Prostate gland (tissue), 2 donors: ENCODE measurements around the gene STK10. TPM values are rescaled to one million over a fixed set of nuclear protein-coding genes. Genes with fewer than 3 reads are reported as not detected.

Source experiments
- DNase-seq: peaks from one replicate; pipeline ENCODE4 v3.0.0-alpha.2; 2019; ENCODE audit warnings: low spot score
- H3K27ac ChIP-seq, 2 donors: fragments of 200-600 bp; sonication (generic); 2 replicates each; pipeline ENCODE4 v1.5.1; 2017 to 2019
- H3K27me3 ChIP-seq: fragments of 200-600 bp; sonication (generic); replicated peaks from 2 replicates; pipeline ENCODE4 v1.5.1; 2019; ENCODE audit not compliant: insufficient read depth
- H3K36me3 ChIP-seq, 2 donors: fragments of 200-600 bp; sonication (generic); 1 replicate in 1 of 2; 2 replicates in 1 of 2; pipeline versions ENCODE4 v1.5.1 to v1.8.1; 2017 to 2019
- H3K4me1 ChIP-seq: fragments of 200-600 bp; sonication (generic); replicated peaks from 2 replicates; pipeline ENCODE4 v1.5.1; 2019
- H3K4me3 ChIP-seq, 2 donors: fragments of 200-600 bp; sonication (generic); 2 replicates each; pipeline ENCODE4 v1.5.1; 2017 to 2019
- H3K9me3 ChIP-seq: fragments of 200-600 bp; sonication (generic); 2 replicates; pipeline ENCODE4 v1.5.1; 2017
- CTCF ChIP-seq, 4 experiments: fragments of 200-600 bp in 2 of 4; fragments of 450-650 bp in 2 of 4; sonication (generic) in 2 of 4; IDR thresholded peaks; 1 replicate in 3 of 4; 2 replicates in 1 of 4; pipeline ENCODE4 v1.5.1; 2016 to 2019; ENCODE audit warnings: antibody characterized with exemption in 4 of 4, mild to moderate bottlenecking in 2 of 4, moderate library complexity in 2 of 4
- POLR2A ChIP-seq: fragments of 450-650 bp; IDR thresholded peaks from one replicate; pipeline ENCODE4 v1.6.1; 2016; ENCODE audit warnings: antibody characterized with exemption, mild to moderate bottlenecking
- POLR2AphosphoS5 ChIP-seq: sonication (generic); formaldehyde crosslinking; IDR thresholded peaks from one replicate; pipeline ENCODE4 v1.6.1; 2017; ENCODE audit warnings: antibody characterized with exemption
- WGBS: methylation state at CpG from one replicate; pipeline ENCODE4 v1.1.5; 2018; 5-methylcytosine and 5-hydroxymethylcytosine counted together
- intact Hi-C: fragments of 100-400 bp; cut with DNase I; formaldehyde crosslinking; loops from one replicate; pipeline ENCODE4 v1.14.2; 2022
- total RNA-seq, 2 donors: library from RNA; depleted of rRNA; stranded (reverse); fragments of >200 nt; gene quantifications; one replicate each; pipeline ENCODE4 v1.1.0, GENCODE V29; 2016

The STK10 gene
- total RNA-seq, 2 donors from 2014 or later: 4.6 to 73.3 TPM

- Histone ChIP-seq H3K27ac (no peak overlapping the region), H3K9me3 (no peaks in the 10 kb centered on the region), H3K27me3 (no peaks in the 10 kb centered on the region), H3K4me3 (no peak overlapping the region), H3K36me3 (no peaks in the 10 kb centered on the region), H3K4me1 (no peaks in the 10 kb centered on the region)
- intact Hi-C loops: no loop called here
- TF ChIP-seq POLR2A (no peak), POLR2AphosphoS5 (no peak), CTCF (IDR thresholded peaks at IDR 0.05) (no peak)
- WGBS: 88% methylated on average over 4 of the region's 4 CpGs
- no peak for DNase-seq
Observed at GRCh38 chr5:172046593-172046992, 141.4 kb downstream of the STK10 start.

- H3K4me1 ChIP-seq: no peaks in the 10 kb centered on the region
- DNase-seq: no peak
- H3K27me3 ChIP-seq: no peaks in the 10 kb centered on the region
- no peak overlapping the region for H3K27ac ChIP-seq
- intact Hi-C loops: no loop called here
- 93% methylated on average over 7 of the region's 7 CpGs for WGBS
- H3K36me3 ChIP-seq: no peaks in the 10 kb centered on the region
- no peak overlapping the region for H3K4me3 ChIP-seq
- no peaks in the 10 kb centered on the region for H3K9me3 ChIP-seq
- TF ChIP-seq POLR2AphosphoS5: no peak
- TF ChIP-seq POLR2A: no peak
- TF ChIP-seq CTCF (IDR thresholded peaks at IDR 0.05): no peak
Observed at GRCh38 chr5:172045315-172045632, 142.8 kb downstream of the STK10 start.

GRCh38 chr5:172044631-172045314 lies 143.3 kb downstream of the STK10 start:
- intact Hi-C loops: loop anchor here (5.0 kb wide), 1 partner anchor 627 kb away; the partner anchor contains the start of gene FGF18
- no peak overlapping the region for H3K27ac ChIP-seq
- DNase-seq: no peak
- 90% methylated on average over 14 of the region's 14 CpGs for WGBS
- H3K36me3 ChIP-seq: no peaks in the 10 kb centered on the region
- no peaks in the 10 kb centered on the region for H3K4me1 ChIP-seq
- H3K9me3 ChIP-seq: no peaks in the 10 kb centered on the region
- no peak overlapping the region for H3K4me3 ChIP-seq
- H3K27me3 ChIP-seq: no peaks in the 10 kb centered on the region
- TF ChIP-seq POLR2AphosphoS5 (no peak), POLR2A (no peak), CTCF (IDR thresholded peaks at IDR 0.05) (no peak)

GRCh38 chr5:172043865-172044264 lies 144.2 kb downstream of the STK10 start:
- no peak for TF ChIP-seq CTCF (IDR thresholded peaks at IDR 0.05)
- intact Hi-C loops: loop anchor here (5.0 kb wide), 1 partner anchor 627 kb away; the partner anchor contains the start of gene FGF18
- H3K4me3 ChIP-seq: no peak overlapping the region
- no peaks in the 10 kb centered on the region for H3K36me3 ChIP-seq
- no peak for DNase-seq
- H3K27ac ChIP-seq: no peak overlapping the region
- no peaks in the 10 kb centered on the region for H3K9me3 ChIP-seq
- H3K4me1 ChIP-seq: no peaks in the 10 kb centered on the region
- no peaks in the 10 kb centered on the region for H3K27me3 ChIP-seq
- 60% methylated on average over 13 of the region's 13 CpGs for WGBS

- intact Hi-C loops: loop anchor here (5.0 kb wide), 1 partner anchor 625 kb away; the partner anchor contains the start of gene FGF18
- 93% methylated on average over 13 of the region's 13 CpGs for WGBS
- TF ChIP-seq POLR2A (no peak), CTCF (IDR thresholded peaks at IDR 0.05) (no peak), POLR2AphosphoS5 (no peak)
Observed at GRCh38 chr5:172042183-172042582, 145.8 kb downstream of the STK10 start.

More at GRCh38 chr5:172042183-172042582, 145.8 kb downstream of the STK10 start:
- H3K4me1 ChIP-seq: no peaks in the 10 kb centered on the region
- DNase-seq: no peak
- H3K27ac ChIP-seq: no peak overlapping the region
- H3K4me3 ChIP-seq: no peak overlapping the region
- H3K27me3 ChIP-seq: no peaks in the 10 kb centered on the region
- no peaks in the 10 kb centered on the region for H3K36me3 ChIP-seq
- H3K9me3 ChIP-seq: no peaks in the 10 kb centered on the region
